MM.1S (cell line): ENCODE data around the gene ZNF792.
"Not testable (repeated sequence)": the region's sequence is repeated elsewhere in the genome, so short reads cannot be mapped to it uniquely, and the experiment has no call there.

Experiments used
- DNase-seq: peaks from one replicate; pipeline ENCODE4 v3.0.0-alpha.2; 2015
- H2AFZ ChIP-seq: fragments of 300-600 bp; sonication (generic); 2 replicates; pipeline ENCODE4 v1.6.0; 2016; ENCODE audit warnings: antibody characterized with exemption, low read length
- H3F3A ChIP-seq: fragments of 300-600 bp; sonication (generic); 2 replicates; pipeline ENCODE4 v1.6.1; 2016; ENCODE audit warnings: mild to moderate bottlenecking, antibody characterized with exemption, low read length, moderate library complexity, mixed read lengths; ENCODE audit not compliant: insufficient read depth
- H3K27ac ChIP-seq: fragments of 300-600 bp; sonication (generic); 2 replicates; pipeline ENCODE4 v1.5.1; 2016; ENCODE audit warnings: mild to moderate bottlenecking, low read length
- H3K27me3 ChIP-seq: fragments of 300-600 bp; sonication (generic); replicated peaks from 2 replicates; pipeline ENCODE4 v1.6.0; 2016; ENCODE audit warnings: low read length; ENCODE audit not compliant: insufficient read depth
- H3K36me3 ChIP-seq: fragments of 300-600 bp; sonication (generic); replicated peaks from 2 replicates; pipeline ENCODE4 v1.6.1; 2016; ENCODE audit warnings: mild to moderate bottlenecking, low read length, mixed read lengths; ENCODE audit not compliant: insufficient read depth
- H3K4me1 ChIP-seq: fragments of 300-600 bp; sonication (generic); 2 replicates; pipeline ENCODE4 v1.6.1; 2016; ENCODE audit warnings: low read length, mixed read lengths
- H3K4me2 ChIP-seq: fragments of 300-600 bp; sonication (generic); 2 replicates; pipeline ENCODE4 v1.6.0; 2016; ENCODE audit warnings: low read depth, low read length
- H3K4me3 ChIP-seq: fragments of 300-600 bp; sonication (generic); 2 replicates; pipeline ENCODE4 v1.5.1; 2016; ENCODE audit warnings: low read length, mixed read lengths
- H3K79me2 ChIP-seq: fragments of 300-600 bp; sonication (generic); 2 replicates; pipeline ENCODE4 v1.6.1; 2016; ENCODE audit warnings: mixed run types, low read length, mixed read lengths
- H3K9ac ChIP-seq: fragments of 300-600 bp; sonication (generic); 2 replicates; pipeline ENCODE4 v1.6.1; 2016; ENCODE audit warnings: low read length, mixed read lengths
- H3K9me2 ChIP-seq: fragments of 300-600 bp; sonication (generic); replicated peaks from 2 replicates; pipeline ENCODE4 v1.6.1; 2016; ENCODE audit warnings: mild to moderate bottlenecking, low read length, mixed read lengths; ENCODE audit not compliant: insufficient read depth
- H3K9me3 ChIP-seq: fragments of 300-600 bp; sonication (generic); replicated peaks from 2 replicates; pipeline ENCODE4 v1.6.1; 2016; ENCODE audit warnings: mild to moderate bottlenecking, low read length, mixed read lengths; ENCODE audit not compliant: insufficient read depth
- H4K20me1 ChIP-seq: fragments of 300-600 bp; sonication (generic); 2 replicates; pipeline ENCODE4 v1.6.1; 2016; ENCODE audit warnings: mild to moderate bottlenecking, low read length, moderate library complexity, mixed read lengths; ENCODE audit not compliant: insufficient read depth
- CTCF ChIP-seq: fragments of 300-600 bp; sonication (generic); IDR thresholded peaks from 2 replicates; pipeline ENCODE4 v1.5.1; 2016; ENCODE audit warnings: antibody characterized with exemption, low read length, mixed read lengths
- EZH2 ChIP-seq: fragments of 300-600 bp; sonication (generic); optimal IDR thresholded peaks from 2 replicates; pipeline ENCODE3; 2017; ENCODE audit warnings: low read depth, mild to moderate bottlenecking, antibody characterized with exemption, low read length, mixed read lengths
- EZH2phosphoT487 ChIP-seq: fragments of 300-600 bp; sonication (generic); IDR thresholded peaks from 2 replicates; pipeline ENCODE4 v1.6.1; 2018; ENCODE audit warnings: antibody characterized with exemption, low read length

ZNF792 gene

GRCh38 chr19:35011091-35011689, 47.2 kb upstream of the ZNF792 start:
- no peak for DNase-seq
- no peak overlapping the region for H3K4me3 ChIP-seq
- no peak overlapping the region for H2AFZ ChIP-seq
- H3F3A ChIP-seq: no peaks in the 10 kb centered on the region
- no peaks in the 10 kb centered on the region for H3K36me3 ChIP-seq
- H3K9ac ChIP-seq: no peak overlapping the region
- H3K4me2 ChIP-seq: no peak overlapping the region
- H3K27ac ChIP-seq: no peak overlapping the region
- H3K79me2 ChIP-seq: no peaks in the 10 kb centered on the region
- no peaks in the 10 kb centered on the region for H3K27me3 ChIP-seq
- no peaks in the 10 kb centered on the region for H4K20me1 ChIP-seq
- H3K9me2 ChIP-seq: no peaks in the 10 kb centered on the region
- H3K9me3 ChIP-seq: no peaks in the 10 kb centered on the region
- TF ChIP-seq EZH2phosphoT487 (no peak), CTCF (no peak), EZH2 (no peak)
- no peaks in the 10 kb centered on the region for H3K4me1 ChIP-seq

- no peak overlapping the region for H3K9ac ChIP-seq
- no peaks in the 10 kb centered on the region for H3K27me3 ChIP-seq
- no peak overlapping the region for H3K4me2 ChIP-seq
- H3K79me2 ChIP-seq: no peaks in the 10 kb centered on the region
- no peaks in the 10 kb centered on the region for H3K9me2 ChIP-seq
- H3K9me3 ChIP-seq: no peaks in the 10 kb centered on the region
- no peaks in the 10 kb centered on the region for H3F3A ChIP-seq
- H3K27ac ChIP-seq: no peak overlapping the region
- H4K20me1 ChIP-seq: no peaks in the 10 kb centered on the region
- no peak overlapping the region for H2AFZ ChIP-seq
- DNase-seq: no peak
- no peaks in the 10 kb centered on the region for H3K36me3 ChIP-seq
- H3K4me3 ChIP-seq: no peak overlapping the region
- no peaks in the 10 kb centered on the region for H3K4me1 ChIP-seq
- TF ChIP-seq EZH2 (no peak), CTCF (no peak), EZH2phosphoT487 (no peak)
These were observed 45.7 kb upstream of the ZNF792 start for GRCh38 chr19:35009424-35010415.

- Histone ChIP-seq H3K9me2 (no peaks in the 10 kb centered on the region), H3K27me3 (no peaks in the 10 kb centered on the region), H3K9me3 (no peaks in the 10 kb centered on the region), H3K4me2 (no peak overlapping the region), H3K4me3 (no peak overlapping the region), H3K36me3 (no peaks in the 10 kb centered on the region), H3F3A (no peaks in the 10 kb centered on the region), H3K9ac (no peak overlapping the region), H4K20me1 (no peaks in the 10 kb centered on the region), H3K79me2 (no peaks in the 10 kb centered on the region), H3K4me1 (no peaks in the 10 kb centered on the region), H3K27ac (no peak overlapping the region), H2AFZ (no peak overlapping the region)
- TF ChIP-seq EZH2 (no peak), EZH2phosphoT487 (no peak), CTCF (no peak)
- no peak for DNase-seq
These were observed 44.9 kb upstream of the ZNF792 start for GRCh38 chr19:35008891-35009341.

- not testable (repeated sequence) for H3K9me3 ChIP-seq, H3F3A ChIP-seq, H3K9ac ChIP-seq, H3K36me3 ChIP-seq, H3K4me2 ChIP-seq, H4K20me1 ChIP-seq, H3K27ac ChIP-seq, H3K4me1 ChIP-seq, H3K79me2 ChIP-seq, H3K9me2 ChIP-seq, H3K4me3 ChIP-seq, H3K27me3 ChIP-seq, H2AFZ ChIP-seq, DNase-seq
These were observed 43.4 kb upstream of the ZNF792 start for GRCh38 chr19:35007427-35007826.
